Astrocyte of the cerebellum (primary cell): ENCODE data around the gene HOXD9.

Experiments used
- DNase-seq: peaks from one replicate; pipeline ENCODE4 v3.0.0-alpha.2; 2011; ENCODE audit warnings: low read depth
- H3K4me3 ChIP-seq: 2 replicates; pipeline ENCODE4 v1.5.1; 2011; ENCODE audit warnings: mild to moderate bottlenecking, low read depth, low read length, moderate library complexity
- CTCF ChIP-seq: IDR thresholded peaks from 2 replicates; pipeline ENCODE4 v1.5.1; 2012; ENCODE audit warnings: low read length, low read depth, moderate library complexity, mild to moderate bottlenecking; ENCODE audit errors: missing control alignments
- in situ Hi-C: cut with HindIII; loops from 2 replicates; pipeline ENCODE4 v1.10.0; 2017; ENCODE audit warnings: low sequenced_read_pairs

Gene HOXD9

GRCh38 chr2:176160986-176161824 lies 38.7 kb downstream of the HOXD9 start:
- in situ Hi-C loops = no loop called here
- no peak for DNase-seq
- H3K4me3 ChIP-seq = peak overlapping the region; percentile 24
- TF ChIP-seq CTCF = no peak

- TF ChIP-seq CTCF = no peak
- peak overlapping the region; percentile 24 for H3K4me3 ChIP-seq
- DNase-seq = no peak
- in situ Hi-C loops = no loop called here
Observed at GRCh38 chr2:176161825-176162626, 39.5 kb downstream of the HOXD9 start.

GRCh38 chr2:176162911-176163671 lies 40.6 kb downstream of the HOXD9 start:
- DNase-seq = no peak
- no peak for TF ChIP-seq CTCF
- no peak overlapping the region for H3K4me3 ChIP-seq
- in situ Hi-C loops = no loop called here

GRCh38 chr2:176163672-176164056 lies 41.1 kb downstream of the HOXD9 start:
- in situ Hi-C loops = no loop called here
- no peak for DNase-seq
- no peak for TF ChIP-seq CTCF
- H3K4me3 ChIP-seq = no peak overlapping the region

GRCh38 chr2:176164201-176164600 lies 41.7 kb downstream of the HOXD9 start:
- H3K4me3 ChIP-seq = no peak overlapping the region
- TF ChIP-seq CTCF = no peak
- in situ Hi-C loops = no loop called here
- no peak for DNase-seq

GRCh38 chr2:176164611-176165369 lies 42.3 kb downstream of the HOXD9 start:
- in situ Hi-C loops = no loop called here
- TF ChIP-seq CTCF = no peak
- DNase-seq = no peak
- no peak overlapping the region for H3K4me3 ChIP-seq
